Gastrocnemius medialis (tissue), 4 donors: ENCODE measurements around the gene HECTD4.

Source experiments
- CTCF ChIP-seq, 5 experiments: fragments of 450-650 bp in 3 of 5; fragments of 200-600 bp in 2 of 5; sonication (generic) in 2 of 5; IDR thresholded peaks in 4 of 5; conservative IDR thresholded peaks in 1 of 5; 1 replicate in 4 of 5; 2 replicates in 1 of 5; pipeline ENCODE4 v1.5.1; 2016 to 2019; ENCODE audit warnings: antibody characterized with exemption in 5 of 5, mild to moderate bottlenecking in 3 of 5, moderate library complexity in 3 of 5
- POLR2A ChIP-seq, 2 donors: fragments of 450-650 bp; IDR thresholded peaks; one replicate each; pipeline ENCODE4 v1.6.1; 2017; ENCODE audit warnings: antibody characterized with exemption in 2 of 2, mild to moderate bottlenecking in 2 of 2, moderate library complexity in 2 of 2

- TF ChIP-seq POLR2A (IDR thresholded peaks at IDR 0.05) (no peak), CTCF (IDR thresholded peaks at IDR 0.05 in 4 of 5, conservative IDR thresholded peaks at IDR 0.05 in 1 of 5) (no peak)
These were observed 21.0 kb downstream of the HECTD4 start for GRCh38 chr12:112361271-112361670.
